ENCODE results near the gene METTL26.

DNA sequence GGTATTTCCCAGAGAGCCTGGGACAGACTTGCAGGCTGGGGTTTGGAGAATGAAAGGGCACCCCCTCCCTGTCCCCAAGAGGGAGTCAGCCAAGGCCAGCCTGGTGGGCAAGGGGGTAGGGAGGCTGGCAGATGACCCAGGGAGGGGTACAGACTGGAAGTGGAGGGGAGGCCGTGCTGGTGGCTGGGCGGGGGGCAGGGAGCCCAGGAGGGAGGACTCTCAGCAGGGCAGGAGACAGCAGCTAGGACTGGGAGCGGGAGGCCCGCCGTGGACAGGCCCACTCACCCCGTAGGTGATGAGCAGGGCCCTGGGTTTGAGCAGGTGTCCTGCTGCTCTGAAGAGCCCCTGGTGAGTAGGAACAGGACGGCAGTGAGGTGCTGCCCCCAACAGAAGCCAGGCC, 1.1 kb downstream of the METTL26 start:
- TF ChIP-seq POLR2A (IDR thresholded peaks at IDR 0.05; ENCODE audit: low read depth, low read length) = no peak
- no peak for TF ChIP-seq NFXL1 (IDR thresholded peaks at IDR 0.05; ENCODE audit: borderline replicate concordance)
- TF ChIP-seq EED (IDR thresholded peaks at IDR 0.05; ENCODE audit: low read depth) = no peak
- no peak for TF ChIP-seq PAX5 (IDR thresholded peaks at IDR 0.05; ENCODE audit: borderline replicate concordance, low read depth, low read length)
- TF ChIP-seq, protein P1, sequence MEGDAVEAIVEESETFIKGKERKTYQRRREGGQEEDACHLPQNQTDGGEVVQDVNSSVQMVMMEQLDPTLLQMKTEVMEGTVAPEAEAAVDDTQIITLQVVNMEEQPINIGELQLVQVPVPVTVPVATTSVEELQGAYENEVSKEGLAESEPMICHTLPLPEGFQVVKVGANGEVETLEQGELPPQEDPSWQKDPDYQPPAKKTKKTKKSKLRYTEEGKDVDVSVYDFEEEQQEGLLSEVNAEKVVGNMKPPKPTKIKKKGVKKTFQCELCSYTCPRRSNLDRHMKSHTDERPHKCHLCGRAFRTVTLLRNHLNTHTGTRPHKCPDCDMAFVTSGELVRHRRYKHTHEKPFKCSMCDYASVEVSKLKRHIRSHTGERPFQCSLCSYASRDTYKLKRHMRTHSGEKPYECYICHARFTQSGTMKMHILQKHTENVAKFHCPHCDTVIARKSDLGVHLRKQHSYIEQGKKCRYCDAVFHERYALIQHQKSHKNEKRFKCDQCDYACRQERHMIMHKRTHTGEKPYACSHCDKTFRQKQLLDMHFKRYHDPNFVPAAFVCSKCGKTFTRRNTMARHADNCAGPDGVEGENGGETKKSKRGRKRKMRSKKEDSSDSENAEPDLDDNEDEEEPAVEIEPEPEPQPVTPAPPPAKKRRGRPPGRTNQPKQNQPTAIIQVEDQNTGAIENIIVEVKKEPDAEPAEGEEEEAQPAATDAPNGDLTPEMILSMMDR (IDR thresholded peaks at IDR 0.05 in 2 of 3, conservative IDR thresholded peaks at IDR 0.05 in 1 of 3; ENCODE audit: control insufficient read depth in 2 of 3, extremely low read depth in 1 of 3, insufficient read depth in 1 of 3, low read depth in 3 of 3, low read length in 3 of 3) = no peak
- no peak for TF ChIP-seq TARDBP (IDR thresholded peaks at IDR 0.05; ENCODE audit: borderline replicate concordance)
- no peak for TF ChIP-seq JUND (IDR thresholded peaks at IDR 0.05; ENCODE audit: low read depth, low read length)
- no peak for TF ChIP-seq RB1 (IDR thresholded peaks at IDR 0.05; ENCODE audit: borderline replicate concordance)
- no peak for TF ChIP-seq RCOR1 (conservative IDR thresholded peaks at IDR 0.05; ENCODE audit: low read depth, low read length)
- TF ChIP-seq EGR1 (IDR thresholded peaks at IDR 0.05; ENCODE audit: borderline replicate concordance in 1 of 2, low read depth in 2 of 2, low read length in 2 of 2) = no peak
- TF ChIP-seq YY1 (IDR thresholded peaks at IDR 0.05; ENCODE audit: low read depth, low read length) = no peak
- no peak for TF ChIP-seq DPF2 (IDR thresholded peaks at IDR 0.05)
- TF ChIP-seq, protein P2, sequence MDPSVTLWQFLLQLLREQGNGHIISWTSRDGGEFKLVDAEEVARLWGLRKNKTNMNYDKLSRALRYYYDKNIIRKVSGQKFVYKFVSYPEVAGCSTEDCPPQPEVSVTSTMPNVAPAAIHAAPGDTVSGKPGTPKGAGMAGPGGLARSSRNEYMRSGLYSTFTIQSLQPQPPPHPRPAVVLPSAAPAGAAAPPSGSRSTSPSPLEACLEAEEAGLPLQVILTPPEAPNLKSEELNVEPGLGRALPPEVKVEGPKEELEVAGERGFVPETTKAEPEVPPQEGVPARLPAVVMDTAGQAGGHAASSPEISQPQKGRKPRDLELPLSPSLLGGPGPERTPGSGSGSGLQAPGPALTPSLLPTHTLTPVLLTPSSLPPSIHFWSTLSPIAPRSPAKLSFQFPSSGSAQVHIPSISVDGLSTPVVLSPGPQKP (IDR thresholded peaks at IDR 0.05; ENCODE audit: low read depth, low read length) = no peak

Data from GM12878 (cell line).